ENCODE results near the gene MOCS2. TPM values are rescaled to one million over a fixed set of nuclear protein-coding genes. Genes with fewer than 3 reads are reported as not detected.

Gene MOCS2
- total RNA-seq, 1 donor from 2014 or later: 31.2 TPM

DNA sequence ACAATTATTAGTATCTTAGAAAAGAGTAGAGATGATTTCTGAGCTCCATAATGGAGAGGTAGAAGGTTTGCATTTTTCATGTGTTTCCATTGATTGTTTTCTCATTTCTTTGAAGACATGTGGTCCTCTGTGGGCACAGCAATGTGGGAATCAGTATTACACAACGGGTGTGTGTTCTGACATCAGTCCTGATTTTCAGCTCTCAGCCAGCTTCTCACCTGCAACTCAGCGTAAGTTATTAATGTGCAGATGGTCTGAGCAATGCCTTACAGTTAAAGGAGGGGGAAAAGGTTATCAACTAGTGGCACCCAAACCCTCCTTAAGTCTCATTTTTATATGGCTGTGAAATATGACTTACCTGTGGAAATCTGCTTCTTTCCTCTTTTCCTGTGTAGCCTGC is 61.3 kb downstream of the MOCS2 start:
- DNase-seq (ENCODE audit: extremely low spot score, unreplicated experiment): no peak
- Mint-ChIP-seq H3K27me3 (ENCODE audit: unreplicated experiment) (peaks cover 4% of the 10 kb centered on the region), H3K27ac (ENCODE audit: unreplicated experiment) (no peak overlapping the region), H3K4me1 (ENCODE audit: unreplicated experiment) (no peaks in the 10 kb centered on the region), H3K4me3 (ENCODE audit: unreplicated experiment) (no peak overlapping the region), H3K9me3 (ENCODE audit: unreplicated experiment) (no peaks in the 10 kb centered on the region), H3K36me3 (ENCODE audit: unreplicated experiment) (no peaks in the 10 kb centered on the region)
- TF ChIP-seq, protein P1, sequence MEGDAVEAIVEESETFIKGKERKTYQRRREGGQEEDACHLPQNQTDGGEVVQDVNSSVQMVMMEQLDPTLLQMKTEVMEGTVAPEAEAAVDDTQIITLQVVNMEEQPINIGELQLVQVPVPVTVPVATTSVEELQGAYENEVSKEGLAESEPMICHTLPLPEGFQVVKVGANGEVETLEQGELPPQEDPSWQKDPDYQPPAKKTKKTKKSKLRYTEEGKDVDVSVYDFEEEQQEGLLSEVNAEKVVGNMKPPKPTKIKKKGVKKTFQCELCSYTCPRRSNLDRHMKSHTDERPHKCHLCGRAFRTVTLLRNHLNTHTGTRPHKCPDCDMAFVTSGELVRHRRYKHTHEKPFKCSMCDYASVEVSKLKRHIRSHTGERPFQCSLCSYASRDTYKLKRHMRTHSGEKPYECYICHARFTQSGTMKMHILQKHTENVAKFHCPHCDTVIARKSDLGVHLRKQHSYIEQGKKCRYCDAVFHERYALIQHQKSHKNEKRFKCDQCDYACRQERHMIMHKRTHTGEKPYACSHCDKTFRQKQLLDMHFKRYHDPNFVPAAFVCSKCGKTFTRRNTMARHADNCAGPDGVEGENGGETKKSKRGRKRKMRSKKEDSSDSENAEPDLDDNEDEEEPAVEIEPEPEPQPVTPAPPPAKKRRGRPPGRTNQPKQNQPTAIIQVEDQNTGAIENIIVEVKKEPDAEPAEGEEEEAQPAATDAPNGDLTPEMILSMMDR (IDR thresholded peaks at IDR 0.05): no peak

Other genes with a start within 250 kb of the MOCS2 start
- gene ITGA2, start 120.4 kb downstream of the MOCS2 start, total RNA-seq: 0.30 and 0.44 TPM in 2 replicates

All from osteocyte (in vitro differentiated cells).